ENCODE measurements around the gene COG1.

The COG1 gene

DNA sequence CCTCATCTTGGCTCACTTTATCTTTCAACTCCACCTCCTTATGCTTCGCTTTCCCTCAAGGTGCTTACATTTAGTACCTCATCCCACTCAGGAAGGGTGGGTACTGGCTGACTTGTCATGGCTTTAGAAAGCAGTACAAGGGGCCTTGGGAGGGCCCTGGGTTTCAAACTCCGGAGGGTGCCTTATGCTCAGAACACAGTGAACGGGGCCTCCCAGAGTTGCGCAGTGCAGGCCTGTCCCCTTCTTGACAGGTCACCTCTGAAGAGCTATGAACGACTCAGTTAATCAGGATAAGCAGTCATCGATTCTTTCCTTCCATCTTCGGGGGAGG lies 6.0 kb downstream of the COG1 start:
- Histone ChIP-seq H2BK120ac (ENCODE audit: low read depth, low read length) (no peak overlapping the region), H3K4me2 (ENCODE audit: low read length) (no peak overlapping the region), H3K36me3 (ENCODE audit: control insufficient read depth, insufficient read depth, low read length) (peaks cover 23% of the 10 kb centered on the region), H2BK15ac (replicated peaks; ENCODE audit: low read depth) (no peak overlapping the region), H3K23ac (ENCODE audit: low read length) (no peak overlapping the region), H3K4ac (ENCODE audit: low read depth, low read length) (no peak overlapping the region), H3K79me1 (ENCODE audit: low read length) (no peaks in the 10 kb centered on the region), H3K9ac (ENCODE audit: low read length) (no peak overlapping the region), H3K27ac (ENCODE audit: low read depth, low read length) (no peak overlapping the region), H2BK5ac (ENCODE audit: low read length) (no peak overlapping the region), H3K4me1 (ENCODE audit: control insufficient read depth, low read depth, low read length) (no peaks in the 10 kb centered on the region), H4K5ac (ENCODE audit: low read length) (no peak overlapping the region), H3K18ac (ENCODE audit: low read length) (no peak overlapping the region), H3K79me2 (ENCODE audit: control insufficient read depth, insufficient read depth, low read length) (no peaks in the 10 kb centered on the region), H4K8ac (ENCODE audit: low read depth, low read length) (no peak overlapping the region), H3K56ac (ENCODE audit: low read length) (no peak overlapping the region), H3K4me3 (ENCODE audit: low read length) (no peak overlapping the region), H2AK5ac (ENCODE audit: low read length) (no peak overlapping the region), H3K27me3 (ENCODE audit: insufficient read depth, low read length, poor library complexity) (no peaks in the 10 kb centered on the region)
- no CpG with 5 or more reads among the region's 7 CpGs for WGBS (ENCODE audit: extremely low coverage, insufficient coverage, low lambda C conversion rate)
- no peak for DNase-seq

DNA sequence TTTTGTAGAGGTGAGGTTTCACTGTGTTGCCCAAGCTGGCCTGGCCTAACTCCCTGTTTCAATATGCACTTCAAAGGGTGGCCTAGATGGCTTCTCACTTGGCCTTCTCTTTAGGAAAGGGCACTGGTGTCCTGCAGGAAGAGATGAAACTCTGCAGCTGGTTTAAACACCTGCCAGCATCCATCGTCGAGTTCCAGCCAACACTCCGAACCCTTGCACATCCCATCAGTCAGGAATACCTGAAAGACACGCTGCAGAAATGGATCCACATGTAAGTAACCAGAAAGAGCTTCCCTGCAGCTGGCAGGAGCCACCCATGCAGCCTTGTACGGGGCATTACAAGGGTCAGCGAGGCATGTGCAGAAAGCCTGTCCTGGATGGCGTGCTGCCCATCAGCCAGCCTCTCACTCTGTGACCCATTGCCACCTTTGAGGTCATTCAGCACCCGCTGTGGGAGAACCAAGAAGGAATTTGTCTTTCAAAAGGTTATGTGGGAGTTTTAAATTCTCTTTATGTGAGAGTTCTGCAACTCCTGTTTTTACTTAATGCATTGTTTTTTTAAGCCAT lies 7.0 kb downstream of the COG1 start:
- Histone ChIP-seq H2BK5ac (ENCODE audit: low read length) (no peak overlapping the region), H3K4me2 (ENCODE audit: low read length) (no peak overlapping the region), H2AK5ac (ENCODE audit: low read length) (no peak overlapping the region), H3K27ac (ENCODE audit: low read depth, low read length) (no peak overlapping the region), H2BK120ac (ENCODE audit: low read depth, low read length) (no peak overlapping the region), H4K5ac (ENCODE audit: low read length) (no peak overlapping the region), H3K4ac (ENCODE audit: low read depth, low read length) (no peak overlapping the region), H3K23ac (ENCODE audit: low read length) (no peak overlapping the region), H3K36me3 (ENCODE audit: control insufficient read depth, insufficient read depth, low read length) (peaks cover 23% of the 10 kb centered on the region), H3K56ac (ENCODE audit: low read length) (no peak overlapping the region), H3K4me1 (ENCODE audit: control insufficient read depth, low read depth, low read length) (no peaks in the 10 kb centered on the region), H3K79me1 (ENCODE audit: low read length) (no peaks in the 10 kb centered on the region), H3K79me2 (ENCODE audit: control insufficient read depth, insufficient read depth, low read length) (no peaks in the 10 kb centered on the region), H3K18ac (ENCODE audit: low read length) (no peak overlapping the region), H2BK15ac (replicated peaks; ENCODE audit: low read depth) (no peak overlapping the region), H3K27me3 (ENCODE audit: insufficient read depth, low read length, poor library complexity) (no peaks in the 10 kb centered on the region), H4K8ac (ENCODE audit: low read depth, low read length) (no peak overlapping the region), H3K4me3 (ENCODE audit: low read length) (no peak overlapping the region), H3K9ac (ENCODE audit: low read length) (no peak overlapping the region)
- no CpG with 5 or more reads among the region's 8 CpGs for WGBS (ENCODE audit: extremely low coverage, insufficient coverage, low lambda C conversion rate)
- DNase-seq, result no peak

DNA sequence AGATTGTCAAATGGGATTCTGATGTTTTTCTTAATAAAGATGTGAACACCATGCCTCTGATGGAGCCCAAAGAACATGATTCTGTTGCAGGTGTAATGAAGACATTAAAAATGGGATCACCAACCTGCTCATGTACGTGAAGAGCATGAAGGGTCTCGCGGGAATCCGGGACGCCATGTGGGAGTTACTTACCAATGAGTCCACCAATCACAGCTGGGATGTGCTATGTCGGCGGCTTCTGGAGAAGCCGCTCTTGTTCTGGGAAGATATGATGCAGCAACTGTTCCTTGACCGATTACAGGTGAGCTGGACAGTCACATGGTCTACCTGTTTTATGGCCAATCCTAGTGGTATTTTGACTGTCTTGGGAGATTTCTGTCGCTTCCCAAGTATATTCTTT lies 7.6 kb downstream of the COG1 start:
- H3K4me3 ChIP-seq (ENCODE audit: low read length), result no peak overlapping the region

DNA sequence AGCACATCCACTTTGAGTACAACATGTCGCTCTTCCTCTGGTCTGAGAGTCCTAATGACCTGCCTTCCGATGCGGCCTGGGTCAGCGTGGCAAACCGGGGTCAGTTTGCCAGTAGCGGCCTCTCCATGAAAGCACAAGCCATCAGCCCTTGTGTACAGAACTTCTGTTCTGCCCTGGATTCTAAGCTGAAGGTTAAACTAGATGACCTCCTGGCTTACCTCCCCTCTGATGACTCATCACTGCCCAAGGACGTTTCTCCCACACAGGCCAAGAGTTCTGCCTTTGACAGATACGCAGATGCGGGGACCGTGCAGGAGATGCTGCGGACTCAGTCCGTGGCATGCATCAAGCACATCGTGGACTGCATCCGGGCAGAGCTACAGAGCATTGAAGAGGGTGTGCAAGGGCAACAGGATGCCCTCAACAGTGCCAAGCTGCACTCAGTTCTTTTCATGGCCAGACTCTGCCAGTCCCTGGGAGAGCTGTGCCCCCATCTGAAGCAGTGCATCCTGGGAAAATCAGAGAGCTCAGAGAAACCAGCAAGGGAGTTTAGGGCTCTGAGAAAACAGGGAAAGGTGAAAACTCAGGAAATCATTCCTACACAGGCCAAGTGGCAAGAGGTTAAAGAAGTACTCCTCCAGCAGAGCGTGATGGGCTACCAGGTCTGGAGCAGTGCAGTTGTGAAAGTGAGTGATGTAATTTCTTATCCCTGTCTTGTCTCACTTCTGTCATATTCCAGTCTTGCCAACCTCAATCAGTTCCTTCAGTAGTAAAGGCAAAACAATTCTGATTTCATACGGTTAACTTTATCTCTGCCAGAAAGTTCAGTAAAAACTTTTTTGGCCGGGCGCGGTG lies 8.6 kb downstream of the COG1 start:
- no CpG with 5 or more reads among the region's 19 CpGs for WGBS (ENCODE audit: extremely low coverage, insufficient coverage, low lambda C conversion rate)
- Histone ChIP-seq H3K4me1 (ENCODE audit: control insufficient read depth, low read depth, low read length) (no peaks in the 10 kb centered on the region), H3K18ac (ENCODE audit: low read length) (no peak overlapping the region), H3K27me3 (ENCODE audit: insufficient read depth, low read length, poor library complexity) (no peaks in the 10 kb centered on the region), H3K4me3 (ENCODE audit: low read length) (no peak overlapping the region), H3K9ac (ENCODE audit: low read length) (no peak overlapping the region), H3K79me2 (ENCODE audit: control insufficient read depth, insufficient read depth, low read length) (no peaks in the 10 kb centered on the region), H3K4me2 (ENCODE audit: low read length) (no peak overlapping the region), H4K8ac (ENCODE audit: low read depth, low read length) (no peak overlapping the region), H3K4ac (ENCODE audit: low read depth, low read length) (no peak overlapping the region), H2BK15ac (replicated peaks; ENCODE audit: low read depth) (no peak overlapping the region), H2BK120ac (ENCODE audit: low read depth, low read length) (no peak overlapping the region), H3K79me1 (ENCODE audit: low read length) (peaks cover 3% of the 10 kb centered on the region), H3K36me3 (ENCODE audit: control insufficient read depth, insufficient read depth, low read length) (peaks cover 27% of the 10 kb centered on the region), H2BK5ac (ENCODE audit: low read length) (no peak overlapping the region), H3K56ac (ENCODE audit: low read length) (no peak overlapping the region), H3K23ac (ENCODE audit: low read length) (no peak overlapping the region), H4K5ac (ENCODE audit: low read length) (no peak overlapping the region), H2AK5ac (ENCODE audit: low read length) (no peak overlapping the region), H3K27ac (ENCODE audit: low read depth, low read length) (no peak overlapping the region)
- DNase-seq, result no peak

More for the DNA sequence above, 7.6 kb downstream of the COG1 start:
- Histone ChIP-seq H2BK120ac (ENCODE audit: low read depth, low read length) (no peak overlapping the region), H3K18ac (ENCODE audit: low read length) (no peak overlapping the region), H3K4me2 (ENCODE audit: low read length) (no peak overlapping the region), H3K27ac (ENCODE audit: low read depth, low read length) (no peak overlapping the region), H2BK15ac (replicated peaks; ENCODE audit: low read depth) (no peak overlapping the region), H4K8ac (ENCODE audit: low read depth, low read length) (no peak overlapping the region), H4K5ac (ENCODE audit: low read length) (no peak overlapping the region), H3K56ac (ENCODE audit: low read length) (no peak overlapping the region), H3K79me2 (ENCODE audit: control insufficient read depth, insufficient read depth, low read length) (no peaks in the 10 kb centered on the region), H3K4ac (ENCODE audit: low read depth, low read length) (no peak overlapping the region), H3K4me1 (ENCODE audit: control insufficient read depth, low read depth, low read length) (no peaks in the 10 kb centered on the region), H3K9ac (ENCODE audit: low read length) (no peak overlapping the region), H3K23ac (ENCODE audit: low read length) (no peak overlapping the region), H3K36me3 (ENCODE audit: control insufficient read depth, insufficient read depth, low read length) (peaks cover 23% of the 10 kb centered on the region), H2BK5ac (ENCODE audit: low read length) (no peak overlapping the region), H2AK5ac (ENCODE audit: low read length) (no peak overlapping the region), H3K27me3 (ENCODE audit: insufficient read depth, low read length, poor library complexity) (no peaks in the 10 kb centered on the region), H3K79me1 (ENCODE audit: low read length) (peaks cover 2% of the 10 kb centered on the region)
- DNase-seq, result no peak
- no CpG with 5 or more reads among the region's 10 CpGs for WGBS (ENCODE audit: extremely low coverage, insufficient coverage, low lambda C conversion rate)

DNA sequence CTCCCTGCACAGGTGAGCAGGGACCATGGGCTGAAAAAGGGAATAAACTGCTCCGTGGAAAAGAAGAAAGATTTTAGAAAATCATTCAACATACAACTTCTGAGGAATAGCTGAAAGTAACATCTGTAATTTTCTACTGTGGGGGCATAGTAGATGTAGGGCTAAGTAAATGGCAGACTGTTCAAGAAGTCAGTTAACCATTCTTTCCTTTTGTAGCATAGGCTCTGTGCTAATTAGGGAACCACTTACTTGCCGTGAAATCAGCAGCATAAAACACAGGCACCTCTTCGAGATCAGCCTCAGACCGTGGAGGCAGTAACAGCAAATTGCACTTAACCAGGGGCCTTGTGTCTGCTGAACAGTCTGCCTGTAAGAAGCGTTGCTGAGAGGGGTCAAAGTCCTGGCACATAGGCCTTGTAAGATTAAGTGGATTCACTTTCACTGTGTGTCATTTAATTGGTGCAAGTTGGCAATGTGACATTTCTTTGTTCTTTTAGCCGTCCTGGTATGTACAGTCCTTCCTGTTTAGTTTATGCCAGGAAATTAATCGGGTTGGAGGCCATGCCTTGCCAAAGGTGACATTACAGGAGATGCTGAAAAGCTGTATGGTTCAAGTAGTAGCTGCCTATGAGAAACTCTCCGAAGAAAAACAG lies 10.4 kb downstream of the COG1 start:
- Histone ChIP-seq H3K79me2 (ENCODE audit: control insufficient read depth, insufficient read depth, low read length) (no peaks in the 10 kb centered on the region), H2BK120ac (ENCODE audit: low read depth, low read length) (no peak overlapping the region), H3K9ac (ENCODE audit: low read length) (no peak overlapping the region), H3K18ac (ENCODE audit: low read length) (no peak overlapping the region), H3K4me2 (ENCODE audit: low read length) (no peak overlapping the region), H4K5ac (ENCODE audit: low read length) (no peak overlapping the region), H2BK5ac (ENCODE audit: low read length) (no peak overlapping the region), H3K79me1 (ENCODE audit: low read length) (peaks cover 3% of the 10 kb centered on the region), H3K27ac (ENCODE audit: low read depth, low read length) (no peak overlapping the region), H3K56ac (ENCODE audit: low read length) (no peak overlapping the region), H2AK5ac (ENCODE audit: low read length) (no peak overlapping the region), H3K27me3 (ENCODE audit: insufficient read depth, low read length, poor library complexity) (no peaks in the 10 kb centered on the region), H2BK15ac (replicated peaks; ENCODE audit: low read depth) (no peak overlapping the region), H3K4me1 (ENCODE audit: control insufficient read depth, low read depth, low read length) (no peaks in the 10 kb centered on the region), H3K23ac (ENCODE audit: low read length) (no peak overlapping the region), H4K8ac (ENCODE audit: low read depth, low read length) (no peak overlapping the region), H3K36me3 (ENCODE audit: control insufficient read depth, insufficient read depth, low read length) (peaks cover 29% of the 10 kb centered on the region), H3K4ac (ENCODE audit: low read depth, low read length) (no peak overlapping the region), H3K4me3 (ENCODE audit: low read length) (no peak overlapping the region)
- no CpG with 5 or more reads among the region's 8 CpGs for WGBS (ENCODE audit: extremely low coverage, insufficient coverage, low lambda C conversion rate)
- no peak for DNase-seq
